Measurements from ENCODE around the gene RAB7B. TPM values are rescaled to one million over a fixed set of nuclear protein-coding genes. Genes with fewer than 3 reads are reported as not detected.
"Not testable (repeated sequence)": the region's sequence is repeated elsewhere in the genome, so short reads cannot be mapped to it uniquely, and the experiment has no call there.

RAB7B gene
- total RNA-seq, 1 donor from 2014 or later: 6.6 TPM

GRCh38 chr1:205998457-205999241 is 4.5 kb downstream of the RAB7B start:
- no peak overlapping the region for H3K27ac Mint-ChIP-seq (ENCODE audit: unreplicated experiment)
- no peak for TF ChIP-seq CTCF (IDR thresholded peaks at IDR 0.05; ENCODE audit: insufficient read depth, low read depth, low read length)
- TF ChIP-seq EZH2 (IDR thresholded peaks at IDR 0.05; ENCODE audit: insufficient read depth, low read length): no peak
- H3K4me1 Mint-ChIP-seq (ENCODE audit: low read depth, unreplicated experiment): peaks cover 52% of the 10 kb centered on the region
- no peaks in the 10 kb centered on the region for H3K27me3 Mint-ChIP-seq (ENCODE audit: low read depth, unreplicated experiment)
- H3K9me3 Mint-ChIP-seq (ENCODE audit: unreplicated experiment): peaks cover 4% of the 10 kb centered on the region
- no peak overlapping the region for H2AFZ ChIP-seq (ENCODE audit: low read depth, low read length)
- peaks cover 15% of the 10 kb centered on the region for H4K20me1 ChIP-seq (ENCODE audit: insufficient read depth, low read length)
- H3K9me3 ChIP-seq (ENCODE audit: insufficient read depth, low read depth, low read length): no peaks in the 10 kb centered on the region
- no peaks in the 10 kb centered on the region for H3K27me3 ChIP-seq (ENCODE audit: insufficient read depth, low read length)
- H3K4me2 ChIP-seq (ENCODE audit: low read length): no peak overlapping the region
- no peak overlapping the region for H3K27ac ChIP-seq (ENCODE audit: low read depth, low read length)
- peaks cover 3% of the 10 kb centered on the region for H3K36me3 ChIP-seq (ENCODE audit: insufficient read depth, low read length)
- no peak overlapping the region for H3K4me3 Mint-ChIP-seq (ENCODE audit: unreplicated experiment)
- peaks cover 22% of the 10 kb centered on the region for H3K79me2 ChIP-seq (ENCODE audit: insufficient read depth, low read length)
- FAIRE-seq (no peak), DNase-seq (ENCODE audit: low read depth) (no peak)
- H3K4me1 ChIP-seq (ENCODE audit: insufficient read depth, low read length): peaks cover 32% of the 10 kb centered on the region
- no peak overlapping the region for H3K9ac ChIP-seq (ENCODE audit: low read length)
- H3K36me3 Mint-ChIP-seq (ENCODE audit: low read depth, unreplicated experiment): peaks cover 8% of the 10 kb centered on the region
- H3K4me3 ChIP-seq (ENCODE audit: insufficient read depth, low read depth, low read length): no peak overlapping the region

GRCh38 chr1:205996641-205997040 is 6.6 kb downstream of the RAB7B start:
- H3K27ac Mint-ChIP-seq (ENCODE audit: unreplicated experiment); H3K27me3 ChIP-seq (ENCODE audit: insufficient read depth, low read length); FAIRE-seq; H3K9me3 Mint-ChIP-seq (ENCODE audit: unreplicated experiment); H3K9ac ChIP-seq (ENCODE audit: low read length); H3K4me2 ChIP-seq (ENCODE audit: low read length); H3K36me3 ChIP-seq (ENCODE audit: insufficient read depth, low read length); H3K27me3 Mint-ChIP-seq (ENCODE audit: low read depth, unreplicated experiment); H3K4me3 Mint-ChIP-seq (ENCODE audit: unreplicated experiment); DNase-seq (ENCODE audit: low read depth); H3K4me3 ChIP-seq (ENCODE audit: insufficient read depth, low read depth, low read length); H3K27ac ChIP-seq (ENCODE audit: low read depth, low read length); H2AFZ ChIP-seq (ENCODE audit: low read depth, low read length); H3K9me3 ChIP-seq (ENCODE audit: insufficient read depth, low read depth, low read length): not testable (repeated sequence)
- Mint-ChIP-seq H3K4me1 (ENCODE audit: low read depth, unreplicated experiment) (peaks cover 38% of the 10 kb centered on the region), H3K36me3 (ENCODE audit: low read depth, unreplicated experiment) (peaks cover 11% of the 10 kb centered on the region)
- peaks cover 18% of the 10 kb centered on the region for H3K79me2 ChIP-seq (ENCODE audit: insufficient read depth, low read length)
- H4K20me1 ChIP-seq (ENCODE audit: insufficient read depth, low read length): peaks cover 15% of the 10 kb centered on the region
- peaks cover 12% of the 10 kb centered on the region for H3K4me1 ChIP-seq (ENCODE audit: insufficient read depth, low read length)

GRCh38 chr1:205994346-205994745 is 8.8 kb downstream of the RAB7B start:
- H3K9ac ChIP-seq (ENCODE audit: low read length): no peak overlapping the region
- H3K4me1 ChIP-seq (ENCODE audit: insufficient read depth, low read length): no peaks in the 10 kb centered on the region
- DNase-seq (ENCODE audit: low read depth) (no peak), FAIRE-seq (no peak)
- H3K27ac ChIP-seq (ENCODE audit: low read depth, low read length): no peak overlapping the region
- H3K27me3 ChIP-seq (ENCODE audit: insufficient read depth, low read length): no peaks in the 10 kb centered on the region
- Mint-ChIP-seq H3K9me3 (ENCODE audit: unreplicated experiment) (peaks cover 4% of the 10 kb centered on the region), H3K4me1 (ENCODE audit: low read depth, unreplicated experiment) (peaks cover 34% of the 10 kb centered on the region), H3K4me3 (ENCODE audit: unreplicated experiment) (no peak overlapping the region), H3K27ac (ENCODE audit: unreplicated experiment) (no peak overlapping the region), H3K36me3 (ENCODE audit: low read depth, unreplicated experiment) (peaks cover 18% of the 10 kb centered on the region), H3K27me3 (ENCODE audit: low read depth, unreplicated experiment) (peaks cover 8% of the 10 kb centered on the region)
- no peaks in the 10 kb centered on the region for H3K9me3 ChIP-seq (ENCODE audit: insufficient read depth, low read depth, low read length)
- no peak for TF ChIP-seq CTCF (IDR thresholded peaks at IDR 0.05; ENCODE audit: insufficient read depth, low read depth, low read length)
- no peak for TF ChIP-seq EZH2 (IDR thresholded peaks at IDR 0.05; ENCODE audit: insufficient read depth, low read length)
- peaks cover 9% of the 10 kb centered on the region for H3K36me3 ChIP-seq (ENCODE audit: insufficient read depth, low read length)
- no peak overlapping the region for H3K4me3 ChIP-seq (ENCODE audit: insufficient read depth, low read depth, low read length)
- peaks cover 15% of the 10 kb centered on the region for H3K79me2 ChIP-seq (ENCODE audit: insufficient read depth, low read length)
- no peak overlapping the region for H3K4me2 ChIP-seq (ENCODE audit: low read length)
- no peak overlapping the region for H2AFZ ChIP-seq (ENCODE audit: low read depth, low read length)
- peaks cover 15% of the 10 kb centered on the region for H4K20me1 ChIP-seq (ENCODE audit: insufficient read depth, low read length)

All from astrocyte (in vitro differentiated cells and primary cell).